Myocyte (in vitro differentiated cells): ENCODE measurements around the gene AKR1C2. TPM values are rescaled to one million over a fixed set of nuclear protein-coding genes. Genes with fewer than 3 reads are reported as not detected.
"Not testable (repeated sequence)": the region's sequence is repeated elsewhere in the genome, so short reads cannot be mapped to it uniquely, and the experiment has no call there.

Experiments
- DNase-seq: peaks from one replicate; pipeline ENCODE4 v3.0.0-alpha.2; 2012; ENCODE audit warnings: low read depth
- total RNA-seq: library from RNA; depleted of rRNA; stranded (reverse); fragments of >200 nt; gene quantifications from 2 replicates; pipeline ENCODE4 v1.2.3, GENCODE V29; 2014

Gene AKR1C2
- total RNA-seq, 1 donor from 2014 or later: 33.3 TPM

DNA sequence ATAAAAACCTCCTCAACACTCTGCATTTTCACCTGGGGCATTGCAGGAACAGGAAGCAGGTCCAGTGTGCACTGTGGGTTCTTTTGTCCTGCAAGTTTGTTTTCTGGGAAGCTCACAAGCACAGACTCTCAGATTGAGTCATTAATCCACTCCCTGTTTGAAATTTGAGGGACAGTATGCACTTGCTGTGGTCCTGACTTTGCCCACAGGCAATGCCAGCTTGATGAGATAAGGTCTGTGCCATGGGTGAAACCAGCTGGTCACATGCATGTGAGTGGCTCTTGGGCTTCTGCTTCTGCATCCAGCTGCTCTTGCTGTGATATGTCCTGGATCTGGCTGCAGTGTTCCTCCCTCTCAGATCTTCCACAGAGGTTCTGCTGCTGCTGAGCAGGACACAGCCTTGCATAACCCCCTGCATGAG is 21.8 kb upstream of the AKR1C2 start:
- DNase-seq: peak; percentile 94

DNA sequence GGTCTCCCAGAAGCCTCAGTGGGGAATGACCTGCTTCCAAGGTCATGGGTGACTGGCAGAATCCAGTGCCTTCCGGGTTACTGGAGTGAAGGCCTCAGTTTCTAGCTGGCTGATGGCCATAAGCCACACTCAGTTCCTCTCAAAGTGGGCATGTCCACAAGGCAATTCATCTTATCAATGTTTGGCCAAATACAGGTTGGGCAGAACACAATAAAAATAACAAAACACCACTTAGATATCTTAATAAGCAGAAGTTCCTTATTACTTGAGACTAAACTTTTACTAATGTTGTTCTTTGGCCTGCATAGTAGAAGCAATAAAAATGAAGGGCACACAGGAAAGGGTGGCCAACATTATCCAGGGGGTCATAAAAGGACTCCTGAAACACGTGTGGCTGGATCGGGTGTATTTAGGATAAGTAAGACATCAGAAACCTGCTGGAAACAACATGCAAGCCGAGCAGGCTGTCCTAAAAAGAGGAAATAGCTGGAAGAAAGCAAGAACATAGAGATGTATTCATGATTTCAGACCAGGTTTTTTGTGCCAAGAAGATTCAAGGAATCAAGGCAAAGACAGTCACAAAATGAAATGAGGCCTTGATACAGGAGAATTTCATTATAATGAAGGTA is 19.6 kb upstream of the AKR1C2 start:
- DNase-seq: no peak

DNA sequence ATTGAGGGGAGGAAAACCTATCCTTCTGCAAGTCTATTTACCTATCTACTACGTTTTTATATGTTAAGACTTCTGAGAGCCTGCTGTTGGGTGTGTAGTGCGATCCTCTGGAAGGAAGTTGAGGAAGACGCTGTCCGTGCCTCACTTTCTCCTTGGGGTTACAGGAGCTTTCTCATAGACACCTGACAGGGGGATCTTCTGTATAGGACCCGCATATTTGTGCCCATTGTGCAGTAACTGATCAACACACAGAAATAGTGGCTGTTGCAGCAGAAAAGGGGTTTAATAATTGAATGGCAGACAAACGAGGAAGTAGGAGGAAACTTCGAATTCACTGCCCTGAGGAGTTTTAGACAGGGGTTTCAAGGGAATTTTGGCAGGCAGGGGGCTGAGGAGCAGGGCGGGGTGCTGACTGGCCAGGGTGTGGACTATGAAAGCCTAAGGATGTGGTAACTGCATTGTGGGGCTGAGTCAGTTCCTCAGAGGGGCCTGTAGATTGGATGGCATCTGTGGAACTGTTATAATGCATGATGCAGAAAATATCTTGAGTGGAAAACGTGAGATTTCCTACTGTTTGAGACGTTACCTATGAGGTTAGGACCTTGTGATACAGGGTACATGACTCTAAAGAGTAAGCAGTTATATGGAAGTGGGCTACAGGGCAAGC is 18.1 kb upstream of the AKR1C2 start:
- DNase-seq: not testable (repeated sequence)

DNA sequence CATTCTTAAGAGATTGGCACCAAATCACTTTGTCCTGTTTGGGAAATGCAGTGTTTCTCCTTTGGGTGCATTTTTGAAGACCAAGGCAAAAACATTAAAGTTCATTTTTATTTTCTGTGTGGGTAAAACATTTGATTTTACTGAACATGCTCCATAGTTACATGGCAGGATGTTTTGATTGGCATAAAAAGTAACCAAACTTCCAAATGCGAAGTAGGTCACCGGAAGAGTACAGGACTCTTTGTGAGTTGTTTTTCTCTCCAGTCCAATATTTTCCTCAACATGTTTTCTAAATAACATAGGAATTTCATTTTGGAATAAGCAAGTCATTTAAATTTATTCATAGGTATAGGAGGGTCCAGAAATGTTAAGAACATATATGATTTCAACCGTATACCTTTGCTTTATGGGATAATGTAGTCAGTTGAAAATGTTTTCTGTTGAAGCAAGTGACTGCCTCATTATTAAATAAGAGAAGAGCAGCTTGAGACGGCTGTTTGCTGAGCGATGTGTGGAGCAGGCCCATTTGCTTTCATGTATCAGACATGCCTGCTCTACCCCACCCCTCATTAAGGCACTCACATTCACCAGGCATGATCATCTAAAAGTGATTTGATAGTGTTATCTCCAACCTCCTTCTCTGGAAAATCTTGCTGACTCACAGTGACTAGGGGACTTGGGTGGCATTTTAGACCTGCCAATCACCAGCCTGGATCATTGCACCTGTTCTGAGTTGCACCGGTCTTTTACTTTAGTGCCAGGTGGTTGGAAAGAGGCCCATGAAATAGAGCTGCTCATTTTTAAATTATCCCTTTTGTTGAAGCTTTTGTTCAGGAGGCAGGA is 16.3 kb upstream of the AKR1C2 start:
- DNase-seq: peak; percentile 85

DNA sequence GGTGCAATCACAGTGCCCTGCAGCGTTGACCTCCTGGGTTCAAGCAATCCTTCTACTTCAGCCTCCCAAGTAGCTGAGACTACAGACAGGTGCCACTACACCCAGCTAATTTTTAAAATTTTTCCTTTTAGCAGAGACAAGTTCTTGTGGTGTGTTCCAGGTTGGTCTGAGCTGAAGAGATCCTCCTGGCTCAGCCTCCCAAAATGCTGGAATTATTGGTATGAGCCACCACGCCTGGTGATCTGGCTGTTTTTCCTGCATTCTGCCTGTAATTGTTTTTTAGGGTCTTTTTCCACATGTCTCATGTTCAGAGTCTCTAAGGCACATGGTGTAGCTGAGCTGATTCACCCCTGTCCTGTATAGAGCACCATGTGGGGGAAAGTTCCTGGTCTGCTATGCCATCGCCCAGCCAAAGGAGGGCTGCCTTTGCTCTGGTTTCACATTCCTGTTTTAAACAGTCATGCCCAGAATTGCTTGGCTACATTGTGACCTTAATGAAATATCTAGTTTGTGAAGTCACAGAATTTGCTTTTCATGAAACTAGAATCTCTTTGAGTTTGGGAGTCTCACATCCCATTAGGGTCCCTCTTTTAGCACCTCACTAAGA is 15.1 kb upstream of the AKR1C2 start:
- peak; percentile 77 for DNase-seq

DNA sequence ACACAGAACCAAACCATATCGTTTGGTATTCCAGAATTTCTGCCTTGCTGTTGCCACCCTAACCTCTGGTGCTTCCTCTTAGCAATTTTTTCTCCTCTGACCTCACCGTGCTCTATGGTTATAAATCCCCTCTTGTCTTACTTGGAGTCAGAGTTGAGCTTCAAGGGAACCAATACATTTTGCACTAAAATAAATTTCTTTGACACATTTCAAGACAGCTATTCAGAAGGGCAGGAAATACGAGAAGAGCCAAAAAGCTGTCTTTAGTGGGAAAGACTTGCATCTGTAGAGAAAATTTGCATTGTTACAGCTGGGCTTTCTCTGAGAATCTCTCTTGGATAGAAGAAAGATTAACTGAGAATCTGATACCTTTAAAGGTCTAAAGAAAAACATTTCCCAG is 14.5 kb upstream of the AKR1C2 start:
- peak; percentile 44 for DNase-seq

DNA sequence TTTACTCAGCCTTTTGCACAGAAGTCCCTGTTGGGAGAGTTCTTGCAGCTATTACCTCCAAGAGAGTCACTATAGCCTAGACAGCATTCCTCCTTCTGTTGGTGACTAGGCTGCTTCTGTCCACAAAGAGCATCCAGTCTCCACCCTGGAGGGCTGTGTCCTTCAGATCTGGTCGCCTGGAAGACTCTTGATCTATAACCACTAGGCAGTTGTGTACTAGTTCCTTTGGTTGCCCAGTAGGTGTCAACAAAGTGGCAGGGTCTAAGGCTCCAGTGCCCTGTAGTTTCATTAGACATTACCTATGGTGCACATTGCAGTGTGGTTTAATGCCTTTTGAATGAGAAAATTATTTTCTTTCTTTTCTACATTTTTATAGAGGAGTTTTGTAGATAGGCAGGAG is 11.3 kb upstream of the AKR1C2 start:
- no peak for DNase-seq

DNA sequence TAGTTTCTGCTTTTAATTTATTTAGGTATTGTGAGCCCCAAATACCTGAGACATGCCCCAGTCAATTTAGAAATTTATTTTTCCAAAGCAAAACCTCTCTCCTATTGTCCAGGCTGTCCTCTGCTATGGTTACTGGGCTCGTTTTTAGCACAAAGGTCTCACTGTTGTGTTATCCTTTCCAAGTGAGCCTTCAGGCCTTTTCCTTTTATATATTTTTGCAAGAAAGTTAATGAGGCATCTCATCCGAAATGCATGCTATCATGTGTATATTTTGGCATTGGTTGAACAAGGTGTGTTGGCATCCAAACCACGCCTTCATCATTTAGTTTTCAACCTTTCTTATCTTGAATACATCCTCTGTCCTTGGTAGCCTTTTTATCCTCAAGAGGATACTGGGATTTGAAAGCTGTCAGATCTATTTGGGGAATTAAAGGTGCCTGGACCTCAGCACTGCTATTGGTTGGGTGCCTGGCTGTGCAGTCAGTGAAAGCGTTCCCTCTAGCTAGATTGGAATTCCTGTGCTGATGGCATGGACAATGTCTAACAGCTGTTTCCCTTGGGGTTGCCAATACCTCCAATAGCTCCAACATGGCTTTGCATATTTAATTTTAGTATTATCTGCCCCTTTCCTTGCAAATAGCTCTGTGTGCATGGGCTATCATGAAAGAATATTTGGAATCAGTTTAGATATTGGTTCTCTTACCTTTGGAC is 10.7 kb upstream of the AKR1C2 start:
- DNase-seq: not testable (repeated sequence)

DNA sequence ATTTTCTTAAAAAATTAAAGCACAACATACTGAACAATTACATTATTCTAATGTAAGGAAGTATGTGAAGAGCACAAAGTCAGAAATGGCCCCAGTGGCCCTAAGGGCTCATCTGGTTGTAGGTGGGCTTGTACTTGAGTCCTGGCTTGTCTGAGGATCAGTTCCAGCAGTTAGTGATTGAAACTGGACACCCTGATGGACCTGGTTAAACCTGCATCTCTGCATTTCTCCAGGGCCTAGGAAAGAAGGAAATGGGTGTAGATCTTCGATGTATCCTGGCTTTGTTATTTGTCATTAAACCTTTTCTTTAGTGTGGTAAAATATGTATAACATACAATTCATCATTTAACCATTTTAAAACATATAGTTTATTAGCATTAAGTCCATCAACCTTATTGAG is 9.7 kb upstream of the AKR1C2 start:
- DNase-seq: no peak

DNA sequence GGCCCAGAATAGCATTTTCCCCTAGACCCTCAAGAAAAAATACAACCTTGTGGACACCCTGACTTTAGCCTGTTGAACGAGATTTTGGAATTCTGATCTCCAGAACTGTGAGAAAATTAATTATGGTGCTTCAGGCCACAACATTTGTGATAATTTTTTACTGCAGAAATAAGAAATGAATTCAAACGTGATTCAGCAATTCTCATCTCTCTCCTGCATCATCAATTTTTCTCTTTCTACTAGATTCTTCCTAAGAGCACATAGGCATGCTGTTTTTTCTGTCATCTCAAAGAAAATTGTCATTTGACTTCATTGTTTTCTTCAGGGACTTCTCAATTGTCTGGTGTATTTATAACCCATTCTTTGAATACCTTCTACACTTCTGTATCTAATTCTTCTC is 8.9 kb upstream of the AKR1C2 start:
- no peak for DNase-seq

DNA sequence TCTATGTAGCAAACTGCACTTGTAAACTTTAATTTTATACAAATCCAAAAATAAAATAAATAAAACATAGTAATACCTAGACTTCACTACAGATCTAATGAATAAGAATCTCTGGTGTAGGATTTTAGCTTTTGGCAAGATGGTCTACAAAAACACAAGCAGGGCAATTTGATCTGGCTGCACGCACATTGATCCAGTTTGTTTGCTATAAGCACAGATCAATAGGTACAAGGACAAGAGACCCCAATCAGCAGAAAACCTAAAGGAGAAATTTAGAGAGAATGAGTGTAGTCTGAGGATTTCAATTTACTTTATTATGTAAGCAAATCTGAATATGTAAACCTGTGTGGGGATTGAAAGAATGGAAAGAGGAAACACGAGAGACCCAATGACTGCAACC is 7.7 kb upstream of the AKR1C2 start:
- DNase-seq: not testable (repeated sequence)

DNA sequence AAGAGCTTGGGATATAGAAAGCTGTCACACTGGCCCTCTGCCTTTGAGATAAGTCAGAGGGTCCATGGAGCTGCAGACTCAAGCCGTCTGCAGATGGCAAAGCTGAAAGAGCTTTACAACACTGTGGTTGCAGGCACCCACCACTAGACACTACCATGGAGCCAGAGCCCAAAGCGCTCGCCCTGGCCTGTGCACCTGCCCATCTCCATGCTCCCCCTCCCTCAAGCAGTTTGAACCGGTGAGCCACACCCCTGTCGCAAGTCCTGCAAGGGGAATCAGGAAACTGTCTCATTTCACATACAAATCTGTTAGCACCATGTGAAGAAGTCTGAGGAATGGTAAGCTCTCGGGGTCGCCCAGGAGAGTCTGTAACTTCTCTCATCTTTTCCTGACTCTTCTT is 6.4 kb upstream of the AKR1C2 start:
- not testable (repeated sequence) for DNase-seq

DNA sequence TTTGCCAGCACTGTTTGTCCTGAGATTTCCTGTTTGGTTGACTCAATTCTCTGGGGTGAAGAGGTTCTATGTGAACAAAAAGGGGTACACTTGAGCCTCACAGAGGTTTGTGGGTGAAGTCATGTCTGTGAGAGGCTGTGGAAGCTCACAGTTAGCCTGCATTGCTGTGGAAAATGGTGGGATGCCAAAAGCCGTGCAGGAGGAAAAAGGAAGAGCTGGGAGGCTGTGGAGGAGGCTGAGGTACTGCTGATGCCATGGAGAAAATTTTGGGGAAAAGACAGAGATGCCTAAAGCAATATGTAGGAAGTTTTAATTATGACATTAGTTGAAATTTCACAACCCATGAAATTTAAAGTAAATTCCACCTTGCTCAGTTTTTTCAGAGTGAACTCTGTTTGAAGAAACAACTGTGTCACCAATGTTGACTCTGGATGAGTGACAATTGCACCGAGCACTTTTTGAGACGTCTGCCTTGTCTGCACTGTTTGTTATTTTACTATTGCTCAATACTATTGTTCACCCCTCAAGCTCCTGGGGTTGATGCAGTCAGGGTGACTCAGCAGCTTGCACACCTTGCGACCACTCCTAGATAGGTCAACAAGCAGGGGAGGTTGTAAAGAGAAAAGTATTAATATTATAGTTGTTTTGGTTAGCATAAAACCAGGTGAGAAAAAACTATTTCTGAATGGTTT is 5.3 kb upstream of the AKR1C2 start:
- not testable (repeated sequence) for DNase-seq

DNA sequence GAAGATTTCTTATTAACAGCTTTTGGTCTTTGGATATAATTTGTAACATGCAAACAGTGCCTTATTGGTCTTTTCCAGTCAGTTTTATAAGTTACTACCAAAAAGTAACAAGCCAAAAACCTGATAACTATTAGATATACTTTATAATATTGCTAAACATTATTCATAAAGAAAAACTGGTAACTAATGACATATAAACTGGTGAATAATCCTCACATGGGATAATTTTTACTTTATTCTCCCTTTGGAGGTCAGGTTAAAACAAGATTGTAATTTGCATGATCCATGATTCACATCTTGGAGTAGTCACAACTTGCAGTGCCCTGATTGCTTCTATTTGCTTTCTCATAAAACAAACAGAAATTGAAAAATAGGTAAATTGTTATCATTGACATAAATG is 844 bp upstream of the AKR1C2 start:
- DNase-seq: not testable (repeated sequence)

DNA sequence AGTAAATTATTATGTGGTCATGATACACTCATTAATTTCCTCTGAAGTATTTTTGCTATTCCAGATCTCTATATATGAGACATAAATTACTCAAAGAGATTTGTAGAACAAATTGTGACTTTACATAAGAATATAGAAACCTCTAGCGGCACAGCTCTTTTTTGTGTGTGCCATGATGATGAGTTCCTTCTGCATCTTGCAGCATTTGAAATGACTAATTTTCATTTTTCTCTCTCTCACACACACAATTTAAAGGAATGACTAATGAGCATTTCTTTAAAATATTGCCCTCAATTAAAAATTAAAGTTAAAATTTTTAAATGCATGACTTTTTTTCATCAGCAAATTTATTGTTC is 351 bp upstream of the AKR1C2 start:
- DNase-seq: not testable (repeated sequence)

DNA sequence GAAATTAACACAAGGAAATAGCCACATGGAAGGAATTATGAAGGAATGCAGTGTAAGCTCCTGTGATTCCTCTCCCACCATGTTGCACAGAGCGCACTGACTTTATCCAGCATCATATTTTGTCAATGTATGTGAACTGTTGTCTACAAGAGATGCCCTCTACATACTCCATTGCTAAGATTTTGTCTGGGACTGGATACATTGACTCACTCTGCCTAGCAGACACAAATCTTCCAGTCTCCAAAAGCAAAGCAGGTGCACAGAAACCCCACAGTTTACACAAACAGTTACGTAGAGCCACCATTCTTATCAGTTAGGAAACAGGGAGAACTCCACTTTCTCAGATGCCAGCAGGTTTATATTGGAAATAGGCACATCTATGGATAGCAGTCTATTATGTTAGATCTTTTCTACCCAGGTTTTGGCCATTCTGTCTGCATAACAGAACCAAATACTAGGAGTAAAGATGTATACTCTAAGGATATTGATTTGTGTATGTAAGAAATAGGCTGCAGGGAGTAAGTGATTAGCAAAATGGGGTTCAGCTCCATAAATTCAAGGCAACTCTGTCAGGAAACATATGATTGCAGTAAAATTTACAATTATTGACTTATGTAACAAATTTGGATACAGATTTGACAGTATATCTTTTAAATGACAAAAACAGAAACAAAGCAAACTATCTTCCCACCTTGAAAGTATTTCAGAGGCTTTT is 1.5 kb downstream of the AKR1C2 start:
- DNase-seq: no peak

DNA sequence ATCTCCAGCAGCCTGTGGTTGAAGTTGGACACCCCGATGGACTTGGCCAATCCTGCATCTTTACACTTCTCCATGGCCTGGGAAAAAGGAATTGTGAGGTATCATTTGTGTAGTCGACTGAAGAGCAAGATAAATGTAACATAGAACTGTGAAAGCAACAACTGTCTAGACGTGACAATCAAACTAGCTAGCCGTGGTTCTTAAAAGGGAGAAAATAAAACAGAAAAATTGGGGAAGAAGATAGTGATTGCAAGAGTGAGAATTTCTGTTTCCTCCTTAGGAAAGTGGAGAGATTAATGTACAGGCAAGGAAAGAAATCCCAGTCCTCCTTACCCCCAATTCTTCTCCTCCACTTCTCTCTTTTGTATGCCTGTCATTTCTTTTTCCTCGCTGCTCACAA is 5.0 kb downstream of the AKR1C2 start:
- no peak for DNase-seq

DNA sequence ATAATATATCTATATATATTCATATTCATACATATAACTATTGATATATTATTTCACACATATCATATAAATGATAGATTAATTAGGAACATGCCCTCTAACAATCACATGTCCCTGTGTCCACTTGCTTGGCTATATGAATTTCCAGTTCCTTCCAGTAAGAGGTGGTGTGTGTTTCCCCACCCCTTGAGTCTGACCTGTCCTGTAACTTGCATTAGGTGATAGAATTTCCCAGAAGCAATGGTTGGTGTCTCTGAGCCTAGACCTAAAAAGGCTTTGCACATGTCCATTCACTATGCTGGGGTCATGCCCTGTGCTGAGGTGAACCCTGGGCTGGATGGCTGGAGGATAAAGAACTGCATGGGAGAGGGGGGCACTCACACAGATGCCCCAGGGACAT is 9.4 kb downstream of the AKR1C2 start:
- DNase-seq: not testable (repeated sequence)

DNA sequence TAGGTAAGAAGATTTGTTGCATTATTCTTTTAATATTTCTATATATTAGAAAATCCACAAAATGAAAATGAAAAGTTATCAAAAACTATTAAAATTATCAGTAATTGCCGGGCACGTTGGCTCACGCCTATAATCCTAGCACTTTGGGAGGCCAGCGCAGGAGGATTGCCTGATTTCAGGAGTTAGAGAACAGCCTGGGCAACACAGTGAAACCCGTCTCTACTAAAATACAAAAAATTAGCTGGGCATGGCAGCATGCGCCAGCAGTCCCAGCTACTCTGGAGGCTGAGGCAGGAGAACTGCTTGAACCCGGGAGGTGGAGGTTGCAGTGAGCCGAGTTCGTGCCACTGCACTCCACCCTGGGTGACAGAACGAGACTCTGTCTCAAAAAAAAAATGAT is 11.1 kb downstream of the AKR1C2 start:
- not testable (repeated sequence) for DNase-seq

DNA sequence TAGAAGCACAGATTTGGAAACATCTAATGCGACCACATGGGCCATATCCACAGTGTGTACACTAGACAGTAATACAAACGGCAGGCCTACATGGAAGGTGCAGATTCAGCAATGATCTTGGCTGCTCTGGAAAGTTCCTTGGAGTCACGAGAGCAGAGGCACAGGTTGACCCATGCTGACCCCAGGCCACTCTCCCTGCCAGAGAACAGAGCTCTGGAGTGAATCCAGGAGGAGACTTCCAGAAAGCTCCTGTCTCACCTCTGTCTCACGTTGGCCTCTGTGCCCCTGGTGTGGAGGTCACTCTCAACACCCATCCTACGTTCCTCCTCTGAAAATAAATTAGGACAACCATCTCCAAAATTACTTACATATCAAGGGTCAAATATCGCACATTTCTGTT is 12.2 kb downstream of the AKR1C2 start:
- not testable (repeated sequence) for DNase-seq
